Gastroesophageal sphincter (tissue), 3 donors: ENCODE data around the gene TGFBR3.

ENCODE experiments used
- CTCF ChIP-seq, 4 experiments: fragments of 200-600 bp in 2 of 4; fragments of 450-650 bp in 2 of 4; sonication (generic) in 1 of 4; IDR thresholded peaks; one replicate each; pipeline ENCODE4 v1.5.1; 2017 to 2019; ENCODE audit warnings: antibody characterized with exemption in 4 of 4, mild to moderate bottlenecking in 2 of 4, moderate library complexity in 2 of 4
- POLR2A ChIP-seq, 2 donors: fragments of 450-650 bp; IDR thresholded peaks; one replicate each; pipeline ENCODE4 v1.6.1; 2017; ENCODE audit warnings: antibody characterized with exemption in 2 of 2, mild to moderate bottlenecking in 2 of 2, moderate library complexity in 1 of 2
- POLR2AphosphoS5 ChIP-seq: sonication (generic); formaldehyde crosslinking; IDR thresholded peaks from one replicate; pipeline ENCODE4 v1.6.1; 2017; ENCODE audit warnings: antibody characterized with exemption

- TF ChIP-seq CTCF (IDR thresholded peaks at IDR 0.05) (no peak), POLR2A (IDR thresholded peaks at IDR 0.05) (no peak), POLR2AphosphoS5 (no peak)
Measured at GRCh38 chr1:91765293-91765692, 120.7 kb downstream of the TGFBR3 start.
